Fibroblast of peridontal ligament (primary cell): Measurements from ENCODE around the gene CTSE.

Source experiments
- DNase-seq: peaks from one replicate; pipeline ENCODE4 v3.0.0-alpha.2; 2010; ENCODE audit errors: extremely low read depth

Gene CTSE

DNA sequence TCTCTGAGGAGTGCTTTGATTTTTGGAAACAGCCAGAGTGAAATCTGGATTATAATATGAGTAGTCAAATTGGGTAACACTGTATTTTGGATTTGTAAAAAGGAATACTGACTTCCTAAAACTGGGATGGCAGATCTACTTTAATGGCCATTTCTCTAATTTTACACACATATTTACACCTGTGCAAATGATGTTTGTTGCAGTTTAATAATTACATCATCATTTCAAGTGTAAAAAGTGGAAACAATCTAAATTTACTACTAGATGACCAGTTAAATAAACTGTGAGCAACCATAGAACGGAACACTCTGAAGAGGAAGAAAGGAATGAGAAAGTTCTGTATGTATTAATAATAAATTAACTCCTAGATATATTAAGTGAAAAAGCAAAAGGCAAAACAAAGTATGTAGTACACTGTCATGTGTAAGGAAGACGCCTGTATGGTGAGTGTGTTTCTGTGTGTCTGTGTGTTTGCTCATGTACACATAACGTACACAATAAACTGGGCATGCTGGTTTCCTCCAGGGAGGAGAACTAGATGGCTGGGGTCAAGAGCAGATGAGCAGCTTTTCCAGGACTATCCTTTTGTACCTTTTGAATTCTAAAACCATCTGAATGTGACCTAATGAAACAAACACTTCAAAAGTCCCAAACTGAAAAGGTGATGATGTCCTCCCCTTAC, 26.4 kb upstream of the CTSE start:
- no peak for DNase-seq

GRCh38 chr1:206049293-206049692, 25.6 kb upstream of the CTSE start:
- no peak for DNase-seq

- no peak for DNase-seq
Measured at GRCh38 chr1:206048582-206048981, 24.9 kb upstream of the CTSE start.

DNA sequence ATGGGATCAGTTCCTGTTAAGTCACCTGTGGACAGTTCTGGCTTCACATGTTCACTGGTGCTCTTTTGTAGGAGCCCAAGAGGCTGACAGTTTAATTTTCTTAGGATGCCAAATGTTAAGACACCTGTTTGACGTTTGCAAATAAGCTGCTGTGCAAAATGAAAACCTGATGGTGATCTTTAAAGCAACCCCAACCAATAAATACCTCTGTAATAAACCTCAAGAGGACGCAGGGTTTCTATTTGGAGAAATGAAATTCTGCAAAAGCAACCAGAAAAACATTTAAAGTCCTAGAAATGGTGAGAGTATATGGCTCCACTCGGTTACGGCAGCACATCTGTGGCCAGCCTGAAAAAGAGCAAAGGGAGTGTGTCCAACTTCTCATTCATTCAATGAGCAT, 23.6 kb upstream of the CTSE start:
- no peak for DNase-seq

DNA sequence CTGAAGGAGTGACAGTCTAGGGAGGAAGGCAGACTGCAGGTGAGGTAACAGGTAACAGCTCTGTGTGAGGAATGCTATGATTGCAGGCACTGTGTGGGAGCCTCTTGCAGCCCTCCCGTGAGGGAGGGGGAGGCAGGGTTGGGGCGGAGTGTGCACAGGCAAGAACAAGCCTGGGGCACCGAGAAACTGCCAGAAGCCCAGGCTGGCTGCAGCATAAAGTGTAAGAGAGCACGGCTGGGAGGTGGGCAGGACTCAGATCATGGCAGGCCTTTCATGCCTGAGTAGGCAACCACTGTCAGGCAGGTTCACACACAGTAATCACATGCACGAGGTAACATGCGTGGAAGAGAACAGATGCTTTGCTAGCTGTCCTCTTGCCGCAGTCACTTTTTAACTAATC, 17.9 kb upstream of the CTSE start:
- no peak for DNase-seq

DNA sequence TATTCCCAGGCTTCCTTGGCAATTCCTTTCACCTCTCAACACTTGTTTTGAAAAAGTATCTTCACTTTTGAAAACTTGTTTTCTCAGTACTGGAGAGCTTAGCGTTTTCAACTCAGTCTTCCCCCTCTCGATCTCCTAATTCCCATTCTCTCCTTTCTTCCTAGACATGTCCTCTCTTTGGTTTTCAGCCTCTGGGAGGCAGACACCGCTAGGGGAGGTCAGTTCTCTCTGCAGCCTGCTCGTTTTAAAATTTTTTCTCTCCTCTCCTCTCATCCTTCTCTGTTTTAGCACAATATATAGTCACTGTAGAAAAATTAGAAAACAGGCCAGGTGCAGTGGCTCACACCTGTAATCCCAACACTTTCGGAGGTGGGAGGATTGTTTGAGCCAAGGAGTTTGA, 16.6 kb upstream of the CTSE start:
- DNase-seq = no peak

- no peak for DNase-seq
Measured at GRCh38 chr1:206039046-206039973, 15.6 kb upstream of the CTSE start.

DNA sequence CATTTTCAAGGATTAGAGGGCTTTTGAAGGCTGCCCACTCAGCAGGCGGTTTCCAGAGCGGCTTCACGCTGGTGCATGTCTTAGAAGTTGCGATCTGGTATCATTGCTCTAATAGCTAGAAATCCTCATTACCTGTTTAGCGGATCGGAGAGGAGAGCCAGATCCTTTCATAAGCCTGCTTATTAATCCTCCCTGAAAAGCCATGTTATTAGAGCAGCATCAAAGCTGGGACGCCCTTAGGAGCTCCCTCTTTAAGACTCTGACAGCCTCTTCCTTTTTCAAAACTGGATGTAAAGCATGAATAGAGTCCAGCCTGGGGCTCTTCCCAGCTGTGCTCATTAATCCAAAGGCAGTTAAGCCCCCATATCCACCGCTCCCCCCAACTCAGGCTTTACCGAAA, 13.9 kb upstream of the CTSE start:
- no peak for DNase-seq

GRCh38 chr1:206036663-206037455, 13.2 kb upstream of the CTSE start:
- DNase-seq = no peak

DNA sequence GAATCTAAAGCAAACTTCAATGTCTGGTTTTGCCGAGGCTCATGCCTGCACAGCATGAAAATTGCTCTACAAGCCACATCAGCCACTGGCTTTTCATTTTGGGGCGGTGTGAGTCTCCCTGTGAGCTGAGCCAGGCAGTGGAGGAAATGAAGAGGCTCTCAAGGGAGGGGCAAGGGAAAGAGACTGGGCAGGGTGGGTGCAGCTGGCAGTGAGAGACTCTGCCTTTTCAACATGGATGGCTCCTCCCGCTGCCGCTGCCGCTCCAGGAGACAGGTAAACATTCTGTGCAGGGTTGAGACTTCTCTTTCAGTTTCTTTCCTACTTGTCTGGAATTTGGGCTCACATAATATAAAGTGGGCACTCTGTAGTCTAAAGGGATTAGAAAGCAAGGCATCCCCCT, 11.3 kb upstream of the CTSE start:
- no peak for DNase-seq

DNA sequence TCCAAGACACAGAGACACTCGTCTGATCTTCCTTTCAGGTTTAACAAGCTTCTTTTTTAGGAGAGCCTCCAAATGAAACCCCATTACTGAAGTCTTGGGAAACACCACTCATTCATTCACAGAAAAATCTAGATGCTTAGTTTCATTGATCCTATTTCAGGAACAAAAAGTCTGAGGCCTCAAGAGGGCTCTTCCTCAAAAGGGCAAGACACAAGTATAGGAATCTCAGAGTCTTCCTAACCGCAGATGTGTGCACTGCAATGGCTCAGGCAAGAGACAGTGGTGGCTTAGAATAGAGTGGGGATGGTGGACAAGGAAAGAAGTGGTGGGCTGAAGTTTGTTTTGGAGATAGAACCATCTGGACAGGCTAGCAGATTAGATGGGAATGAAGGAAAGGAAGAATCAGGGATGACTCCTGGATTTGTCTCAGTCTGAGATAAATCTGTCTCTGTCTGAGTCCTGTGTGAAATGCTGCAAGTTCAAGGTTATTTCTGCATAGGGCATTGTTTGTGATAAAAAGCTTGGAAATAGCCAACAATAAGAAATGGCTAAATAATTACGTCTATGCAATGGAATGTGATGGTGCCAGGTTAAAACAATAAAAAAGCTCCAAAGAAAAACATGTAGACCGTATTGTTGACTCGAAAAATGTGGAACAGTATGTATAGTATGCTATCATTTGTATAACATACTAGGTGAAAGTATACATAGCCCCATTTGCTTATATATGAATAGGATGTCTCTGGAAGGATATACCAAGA, 8.9 kb upstream of the CTSE start:
- DNase-seq = no peak

DNA sequence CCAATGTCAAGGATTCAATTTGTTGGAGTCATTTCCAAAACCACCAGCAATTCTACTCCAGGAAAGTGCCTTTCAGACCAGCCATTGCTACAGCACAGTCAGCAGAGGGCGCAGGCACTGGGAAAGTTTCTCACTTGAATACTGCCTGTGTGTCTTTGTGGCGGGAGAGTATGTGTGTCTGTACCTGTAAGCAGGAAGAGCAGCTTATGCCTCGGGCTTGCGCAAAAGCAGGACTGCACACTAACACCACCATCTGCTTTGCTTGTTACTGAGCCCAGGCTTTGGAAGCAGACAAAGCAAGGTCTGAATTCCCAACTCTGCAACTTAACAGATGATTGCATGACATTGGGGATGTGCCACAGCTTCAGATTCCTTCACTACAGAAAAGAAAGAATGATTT, 7.0 kb upstream of the CTSE start:
- peak; percentile 67 for DNase-seq

DNA sequence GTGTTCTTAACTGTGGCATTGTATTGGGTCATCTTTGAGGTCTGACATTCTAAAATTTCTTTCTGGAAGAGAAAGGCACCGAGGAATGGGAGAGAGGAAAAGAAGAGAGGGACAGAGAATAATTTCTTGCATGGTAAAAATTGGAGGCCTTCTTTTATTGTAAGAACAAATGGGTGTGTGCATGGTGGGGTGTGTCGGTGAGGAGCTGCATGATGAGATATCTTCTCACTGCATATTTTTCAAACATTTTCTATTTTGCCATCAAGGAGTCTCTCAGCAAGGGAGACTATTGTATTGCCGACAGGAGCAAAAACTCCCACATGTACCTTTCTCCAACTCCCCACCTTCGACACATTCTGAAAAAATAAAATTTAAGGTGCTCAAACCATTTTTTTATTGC, 6.5 kb upstream of the CTSE start:
- no peak for DNase-seq

DNA sequence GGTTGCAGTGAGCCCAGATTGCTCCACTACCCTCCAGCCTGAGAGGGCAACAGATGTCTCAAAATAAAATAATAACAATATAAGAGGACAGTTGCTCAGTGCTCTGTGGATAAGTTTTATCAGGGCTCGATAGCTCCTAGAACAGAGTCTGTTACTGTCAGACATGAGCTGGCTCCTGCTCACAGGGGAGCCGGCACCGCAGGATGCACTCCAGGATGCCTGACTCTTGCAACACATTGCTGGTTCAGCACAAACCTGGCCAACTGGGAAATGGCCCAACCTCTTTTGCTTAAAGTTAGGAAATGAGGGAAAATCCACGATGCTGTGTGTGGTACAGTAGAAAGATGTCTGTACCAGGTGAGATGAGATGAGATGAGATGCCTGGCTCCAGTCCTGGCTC, 5.8 kb upstream of the CTSE start:
- peak; percentile 41 for DNase-seq

DNA sequence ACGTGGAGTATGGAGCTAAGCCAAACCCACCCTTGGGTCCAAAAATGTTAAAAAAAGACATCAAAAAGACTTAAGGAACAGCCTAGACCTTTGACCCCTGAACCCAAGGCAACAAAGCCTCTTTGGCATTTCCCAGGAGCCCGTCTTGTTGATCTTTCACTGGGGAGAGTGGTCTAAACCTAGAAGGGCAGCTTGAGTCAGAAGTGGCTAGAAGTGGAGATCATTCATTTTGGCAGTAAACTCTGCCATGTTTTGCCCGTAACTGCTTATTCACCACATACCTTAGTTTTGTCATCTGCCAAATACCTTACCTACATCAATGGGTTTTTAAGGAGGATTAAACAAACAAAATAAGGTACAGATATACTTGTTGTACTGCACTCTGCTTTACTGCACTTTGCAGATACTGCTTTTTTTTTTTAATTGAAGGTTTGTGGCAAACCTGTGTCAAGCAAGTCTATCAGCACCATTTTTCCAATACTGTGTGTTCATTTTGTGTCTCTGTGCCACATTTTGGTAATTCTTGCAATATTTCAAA, 1.7 kb upstream of the CTSE start:
- no peak for DNase-seq

DNA sequence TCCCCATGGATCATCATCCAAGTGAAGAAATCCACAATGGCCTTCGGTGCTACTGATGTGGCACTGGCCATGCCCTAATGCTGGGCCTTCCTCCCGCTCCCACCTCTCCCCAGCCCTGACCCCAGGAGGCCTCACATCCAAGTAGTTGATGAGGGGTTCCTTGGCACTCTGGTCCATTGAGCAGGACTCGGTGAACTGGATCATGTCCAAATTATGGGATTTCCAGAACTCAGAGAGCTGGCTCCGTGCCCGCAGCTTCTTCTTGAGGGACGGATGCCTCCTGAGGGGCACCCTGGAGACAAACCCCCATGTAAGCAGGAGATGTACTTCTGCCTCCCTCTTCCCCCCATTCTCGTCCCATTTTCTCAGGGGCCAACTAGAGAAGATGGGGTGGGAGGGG, 929 bp downstream of the CTSE start:
- no peak for DNase-seq

GRCh38 chr1:206021626-206022365, 1.9 kb downstream of the CTSE start:
- DNase-seq = no peak

DNA sequence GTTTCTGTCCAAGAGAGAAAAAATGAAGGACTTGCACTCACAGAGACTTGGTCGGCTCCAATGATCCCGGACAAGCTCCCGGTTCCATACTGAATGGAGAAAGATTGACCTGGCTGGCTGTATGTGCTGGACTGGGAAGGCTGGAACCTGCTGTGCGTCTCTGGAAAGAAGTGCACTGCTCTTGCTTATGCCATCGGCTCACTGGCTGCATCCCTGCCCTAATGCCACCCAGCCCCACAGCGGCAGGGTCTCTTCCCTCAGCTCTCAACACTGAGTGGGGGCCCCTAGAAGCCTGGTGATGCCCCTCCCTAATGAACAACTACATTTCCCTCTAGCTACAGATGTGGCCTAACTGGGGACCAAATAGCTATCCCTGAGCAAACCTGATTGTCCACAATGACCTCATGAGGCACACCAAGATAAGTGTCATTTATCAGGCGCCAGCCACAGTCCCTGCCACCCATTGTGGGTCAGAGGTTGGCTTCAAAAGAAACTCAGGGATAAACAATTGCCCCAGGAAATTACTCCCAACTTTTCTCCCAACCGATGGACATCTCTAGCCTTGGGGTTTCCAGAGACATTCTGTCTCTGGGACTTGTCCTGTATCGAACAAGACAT, 2.6 kb downstream of the CTSE start:
- DNase-seq = no peak

DNA sequence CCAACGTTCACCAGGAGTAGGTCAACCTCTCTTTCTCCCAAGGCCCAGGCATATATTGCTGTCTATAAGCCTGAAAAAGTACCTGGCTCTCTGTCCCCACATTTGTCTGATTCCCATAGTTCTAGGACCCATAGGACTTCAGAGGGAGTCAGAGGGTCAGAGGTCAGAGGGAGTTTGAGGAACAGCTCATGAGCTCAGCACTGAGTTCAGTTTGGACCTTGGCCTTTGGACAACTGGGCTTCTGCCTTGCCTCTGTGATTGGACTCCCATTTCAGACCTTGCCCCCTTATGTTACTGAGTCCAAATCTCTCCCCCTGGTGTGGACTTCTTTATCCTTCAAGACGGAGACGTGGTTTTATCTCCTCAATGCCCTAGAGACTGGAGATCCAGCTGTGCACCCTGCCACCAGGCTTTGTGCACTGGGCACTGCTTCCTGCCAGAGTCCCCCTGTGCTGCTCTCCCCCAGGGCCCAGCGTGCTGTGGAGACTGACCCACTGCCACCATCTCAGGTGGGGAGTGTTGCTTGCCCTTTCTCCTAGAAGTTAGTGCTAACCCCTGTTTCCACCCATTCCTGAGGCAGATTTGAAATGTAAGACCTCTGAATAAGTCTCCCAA, 3.2 kb downstream of the CTSE start:
- DNase-seq = no peak

DNA sequence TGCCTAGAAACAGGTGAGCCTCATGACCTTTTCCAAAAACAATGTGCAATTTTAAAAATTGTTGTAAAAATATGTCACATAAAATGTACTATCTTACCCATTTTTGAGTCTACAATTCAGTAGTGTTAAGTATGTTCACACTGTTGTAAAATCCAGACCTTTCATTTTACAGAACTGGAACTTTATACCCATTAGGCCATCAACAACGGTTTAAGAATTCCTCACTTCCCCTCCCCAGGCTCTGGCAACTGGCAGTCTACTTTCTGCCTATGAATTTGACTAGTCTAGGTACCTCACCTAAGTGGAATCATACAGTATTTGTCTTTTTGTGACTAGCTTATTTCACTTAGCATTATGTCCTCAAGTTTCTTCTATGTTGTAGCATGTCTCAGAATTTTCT, 8.6 kb downstream of the CTSE start:
- no peak for DNase-seq
